Stomach (tissue), 9 donors: Measurements from ENCODE around the gene CFLAR. TPM values are rescaled to one million over a fixed set of nuclear protein-coding genes. Genes with fewer than 3 reads are reported as not detected.

Experiments
- DNase-seq, 2 donors: peaks; one replicate each; pipeline versions ENCODE4 v3.0.0 to v3.0.0-alpha.2; 2013 to 2019
- H3K27ac ChIP-seq, 5 donors: fragments of 200-600 bp in 4 of 5; sonication (generic) in 4 of 5; one replicate each; pipeline ENCODE4 v1.5.1; 2013 to 2019; ENCODE audit warnings: mild to moderate bottlenecking in 1 of 5, moderate library complexity in 1 of 5
- H3K27me3 ChIP-seq, 3 donors: fragments of 200-600 bp; sonication (generic); one replicate each; pipeline ENCODE4 v1.5.1; 2017 to 2019; ENCODE audit warnings: mixed run types in 1 of 3
- H3K36me3 ChIP-seq, 4 donors: fragments of 200-600 bp; sonication (generic); 1 replicate in 3 of 4; 2 replicates in 1 of 4; pipeline ENCODE4 v1.5.1; 2016 to 2019
- H3K4me1 ChIP-seq, 4 donors: fragments of 200-600 bp; sonication (generic); one replicate each; pipeline ENCODE4 v1.5.1; 2016 to 2019
- H3K4me3 ChIP-seq, 4 donors: fragments of 200-600 bp; sonication (generic) in 3 of 4; one replicate each; pipeline ENCODE4 v1.5.1; 2016 to 2019; ENCODE audit warnings: mild to moderate bottlenecking in 1 of 4
- H3K9me3 ChIP-seq, 4 donors: fragments of 200-600 bp; sonication (generic); one replicate each; pipeline ENCODE4 v1.5.1; 2016 to 2019
- CTCF ChIP-seq, 7 experiments: fragments of 450-650 bp in 4 of 7; fragments of 200-600 bp in 3 of 7; sonication (generic) in 3 of 7; IDR thresholded peaks; one replicate each; pipeline ENCODE4 v1.5.1; 2016 to 2019; ENCODE audit warnings: antibody characterized with exemption in 7 of 7, control low read depth in 2 of 7, mild to moderate bottlenecking in 1 of 7
- EP300 ChIP-seq: sonication (generic); formaldehyde crosslinking; IDR thresholded peaks from one replicate; pipeline ENCODE4 v1.6.1; 2017; ENCODE audit warnings: antibody characterized with exemption
- POLR2A ChIP-seq, 4 donors: fragments of 450-650 bp; IDR thresholded peaks; one replicate each; pipeline ENCODE4 v1.6.1; 2016; ENCODE audit warnings: antibody characterized with exemption in 4 of 4, control low read depth in 2 of 4, mild to moderate bottlenecking in 1 of 4, moderate library complexity in 1 of 4
- POLR2AphosphoS5 ChIP-seq, 3 donors: sonication (generic); formaldehyde crosslinking; IDR thresholded peaks; one replicate each; pipeline ENCODE4 v1.6.1; 2016; ENCODE audit warnings: antibody characterized with exemption in 3 of 3
- WGBS, 5 donors: extraction: QIAGEN DNeasy Blood & Tissue Kit in 3 of 5; methylation state at CpG; one replicate each; pipeline versions ENCODE4 v1.1.5 to v1.1.7; 2013 to 2018; 5-methylcytosine and 5-hydroxymethylcytosine counted together
- intact Hi-C: fragments of 100-400 bp; cut with DNase I; formaldehyde crosslinking; loops from one replicate; pipeline ENCODE4 v1.15.1; 2023; ENCODE audit warnings: low total_unique reads
- polyA plus RNA-seq, 3 donors: library from polyadenylated mRNA; stranded (reverse); fragments of 200-250 nt; gene quantifications; one replicate each; pipeline ENCODE4 v1.2.3, GENCODE V29; 2013
- total RNA-seq, 5 donors: library from RNA; depleted of rRNA; stranded (reverse); fragments of >200 nt; gene quantifications; one replicate each; pipeline versions ENCODE4 v1.1.0 to v1.2.3, GENCODE V29; 2014 to 2016
- donor health status: healthy with polysubstance abuse.
- donor health status: Bipolar disorder and iron deficiency.
- donor health status: healthy.

Gene CFLAR
- total and polyA plus RNA-seq, 8 donors: 23.3 to 424 (median 177) TPM

GRCh38 chr2:201185863-201186262 lies 69.9 kb downstream of the CFLAR start:
- WGBS, 5 donors: 30 to 78% (median 62%) methylated on average over 4 of the region's 4 CpGs
- DNase-seq: no peak
- no peak for TF ChIP-seq EP300
- TF ChIP-seq POLR2AphosphoS5 (IDR thresholded peaks at IDR 0.05): no peak
- TF ChIP-seq CTCF (IDR thresholded peaks at IDR 0.05): no peak
- TF ChIP-seq POLR2A (IDR thresholded peaks at IDR 0.05): no peak
- intact Hi-C loops: no loop called here
- Histone ChIP-seq H3K4me3 (peak overlapping the region in 2 of 4 donors; percentile 41 to 54), H3K36me3 (peaks cover 0 to 39% (median 17%) of the 10 kb centered on the region in 4 donors), H3K27ac (peak overlapping the region in 1 of 5 donors; percentile 76), H3K9me3 (no peaks in the 10 kb centered on the region), H3K4me1 (peaks cover 12 to 40% (median 26%) of the 10 kb centered on the region in 4 donors), H3K27me3 (no peaks in the 10 kb centered on the region)

DNA sequence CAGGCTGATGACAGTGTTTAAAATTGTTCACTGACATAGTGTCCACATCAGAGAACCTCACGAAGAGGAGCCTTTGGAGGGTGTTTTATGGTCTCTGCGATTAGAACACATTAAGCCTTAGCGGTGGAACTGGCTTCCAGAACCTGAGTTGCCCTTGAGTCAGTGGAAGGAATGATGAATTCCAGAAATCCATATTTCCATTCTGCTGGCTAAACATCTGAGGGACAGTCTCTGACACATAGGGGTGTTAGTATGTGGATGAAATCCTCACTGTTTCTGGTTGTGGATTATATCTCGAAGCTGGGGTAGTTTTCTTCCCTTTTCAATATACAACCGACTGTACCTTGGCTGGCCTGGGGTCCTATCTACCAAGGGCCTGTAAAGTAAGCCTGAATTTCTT lies 71.0 kb downstream of the CFLAR start:
- no peak for TF ChIP-seq POLR2A (IDR thresholded peaks at IDR 0.05)
- no peak for TF ChIP-seq POLR2AphosphoS5 (IDR thresholded peaks at IDR 0.05)
- no peak for TF ChIP-seq EP300
- no peak for TF ChIP-seq CTCF (IDR thresholded peaks at IDR 0.05)
- 59 to 73% (median 71%) methylated on average over 5 of the region's 5 CpGs for WGBS, 5 donors
- DNase-seq: no peak
- Histone ChIP-seq H3K27me3 (no peaks in the 10 kb centered on the region), H3K36me3 (peaks cover 0 to 49% (median 17%) of the 10 kb centered on the region in 4 donors), H3K27ac (peak overlapping the region in 1 of 5 donors; percentile 27), H3K4me3 (peak overlapping the region in 1 of 4 donors; percentile 54), H3K4me1 (peaks cover 12 to 52% (median 33%) of the 10 kb centered on the region in 4 donors), H3K9me3 (no peaks in the 10 kb centered on the region)
- intact Hi-C loops: no loop called here

DNA sequence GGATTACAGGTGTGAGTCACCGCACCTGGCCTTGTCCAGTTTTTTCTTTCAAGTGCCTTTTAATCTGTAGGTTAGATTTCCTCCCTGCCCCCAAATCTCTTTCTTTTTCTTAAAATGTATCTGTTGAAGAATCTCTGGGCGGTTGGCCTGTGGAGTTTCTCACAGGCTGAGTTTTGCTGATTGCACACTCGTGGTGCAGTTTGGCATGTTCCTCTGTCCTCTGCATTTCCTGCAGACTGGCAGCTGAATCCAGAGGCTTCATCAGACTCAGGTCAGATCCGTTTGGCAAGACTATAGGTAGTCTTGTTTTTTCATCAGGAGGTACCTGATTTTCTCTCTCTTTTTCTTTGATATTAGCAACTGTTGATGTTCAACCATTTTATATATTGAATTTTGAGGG lies 72.5 kb downstream of the CFLAR start:
- WGBS, 5 donors: 87 to 95% (median 93%) methylated on average over 4 of the region's 4 CpGs
- Histone ChIP-seq H3K9me3 (no peaks in the 10 kb centered on the region), H3K27ac (no peak overlapping the region), H3K4me3 (no peak overlapping the region), H3K36me3 (peaks cover 3 to 60% (median 25%) of the 10 kb centered on the region in 4 donors), H3K4me1 (peaks cover 9 to 65% (median 28%) of the 10 kb centered on the region in 4 donors), H3K27me3 (no peaks in the 10 kb centered on the region)
- no peak for DNase-seq
- no peak for TF ChIP-seq POLR2A (IDR thresholded peaks at IDR 0.05)
- no peak for TF ChIP-seq EP300
- TF ChIP-seq CTCF (IDR thresholded peaks at IDR 0.05): no peak
- TF ChIP-seq POLR2AphosphoS5 (IDR thresholded peaks at IDR 0.05): no peak
- intact Hi-C loops: no loop called here

DNA sequence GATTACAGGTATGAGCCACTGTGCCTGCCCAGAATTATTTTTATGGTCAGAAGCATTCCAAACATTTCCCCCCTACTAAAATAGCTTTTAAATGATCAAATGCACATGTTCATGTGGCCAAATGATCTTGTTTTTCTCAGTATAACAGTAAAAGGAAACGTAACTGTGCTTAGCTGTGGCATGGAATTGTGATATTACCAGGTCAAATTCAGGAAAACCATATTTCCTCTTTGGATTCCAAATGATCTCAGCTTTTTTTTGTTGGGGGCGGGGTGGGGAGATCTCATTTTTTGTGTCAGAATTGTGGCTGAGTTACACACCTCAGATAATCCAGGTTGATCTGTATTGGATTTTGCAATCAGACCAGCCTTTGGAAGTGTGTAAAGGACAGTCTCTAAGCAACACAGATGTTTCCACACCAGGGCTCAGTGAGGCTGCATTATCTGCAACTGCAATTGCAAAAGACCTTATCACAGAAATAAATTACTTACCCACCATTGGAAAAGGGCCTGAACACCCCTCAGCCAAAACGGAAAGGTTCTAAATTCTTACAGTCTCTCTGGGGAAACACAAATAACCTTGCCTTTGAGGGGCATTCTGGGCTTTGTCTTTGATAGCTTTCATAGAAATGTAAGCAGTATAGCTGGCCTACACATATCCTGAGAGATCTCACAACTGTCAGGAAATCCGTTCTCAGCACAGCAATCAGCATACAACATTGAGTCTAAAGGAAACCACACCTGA lies 75.3 kb downstream of the CFLAR start:
- H3K27me3 ChIP-seq: no peaks in the 10 kb centered on the region
- intact Hi-C loops: no loop called here
- DNase-seq: peak in 1 of 2 donors; percentile 55
- TF ChIP-seq POLR2AphosphoS5 (IDR thresholded peaks at IDR 0.05) (no peak), EP300 (no peak), POLR2A (IDR thresholded peaks at IDR 0.05) (no peak), CTCF (IDR thresholded peaks at IDR 0.05) (no peak)
- H3K9me3 ChIP-seq: no peaks in the 10 kb centered on the region
- peaks cover 3 to 61% (median 20%) of the 10 kb centered on the region in 4 donors for H3K4me1 ChIP-seq
- 41 to 52% (median 48%) methylated on average over 4 of the region's 4 CpGs for WGBS, 5 donors
- H3K4me3 ChIP-seq: no peak overlapping the region
- peak overlapping the region in 3 of 5 donors; percentile 27 to 65 (median 38) for H3K27ac ChIP-seq
- peaks cover 9 to 79% (median 37%) of the 10 kb centered on the region in 4 donors for H3K36me3 ChIP-seq
